ENCODE measurements around the gene AGAP1. TPM values are rescaled to one million over a fixed set of nuclear protein-coding genes. Genes with fewer than 3 reads are reported as not detected.
A peak's percentile ranks its signal among the peaks of the same experiment; 100 is the strongest.

Gene AGAP1
- total RNA-seq, 1 experiment from 2014 or later, result 56.4 TPM

GRCh38 chr2:235739704-235740415 is 246.0 kb downstream of the AGAP1 start:
- no peak overlapping the region for H3K27ac Mint-ChIP-seq (ENCODE audit: unreplicated experiment)
- peaks cover 10% of the 10 kb centered on the region for H3K36me3 Mint-ChIP-seq (ENCODE audit: insufficient read depth, unreplicated experiment)
- H3K27me3 Mint-ChIP-seq (ENCODE audit: unreplicated experiment), result no peaks in the 10 kb centered on the region
- intact Hi-C loops (cut with micrococcal nuclease; ENCODE audit: unreplicated experiment), result no loop called here
- CTCF ChIA-PET, result no interaction called here
- H3K9me3 Mint-ChIP-seq (ENCODE audit: low read depth, unreplicated experiment), result no peaks in the 10 kb centered on the region
- no peak overlapping the region for H3K4me3 Mint-ChIP-seq (ENCODE audit: low read depth, unreplicated experiment)
- DNase-seq, result no peak
- BruUV-seq (replicated peaks), result no TSS peak
- TF ChIP-seq CTCF (IDR thresholded peaks at IDR 0.05; ENCODE audit: unreplicated experiment), result no peak
- peaks cover 13% of the 10 kb centered on the region for H3K4me1 Mint-ChIP-seq (ENCODE audit: low read depth, unreplicated experiment)

DNA sequence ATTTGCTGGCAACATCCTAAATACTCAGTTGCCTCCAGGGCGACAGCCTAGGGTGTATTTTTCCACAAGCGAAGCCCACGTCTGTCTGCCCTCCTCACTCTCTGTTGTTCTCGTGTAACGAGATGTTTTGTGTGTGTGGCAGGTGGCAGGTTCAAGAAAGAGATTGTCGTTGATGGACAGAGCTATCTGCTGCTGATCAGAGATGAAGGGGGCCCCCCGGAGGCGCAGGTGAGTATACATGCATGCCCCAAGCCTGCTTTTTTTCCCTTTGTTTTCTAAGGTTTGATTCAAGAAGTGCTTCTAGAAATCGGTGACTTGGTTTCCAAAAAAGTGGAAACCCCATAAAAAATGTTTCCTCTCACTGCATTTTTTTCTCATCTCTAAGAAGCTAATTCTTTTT is 247.0 kb downstream of the AGAP1 start:
- DNase-seq, result peak; percentile 69
- Mint-ChIP-seq H3K4me3 (ENCODE audit: low read depth, unreplicated experiment) (no peak overlapping the region), H3K36me3 (ENCODE audit: insufficient read depth, unreplicated experiment) (peaks cover 10% of the 10 kb centered on the region), H3K27me3 (ENCODE audit: unreplicated experiment) (no peaks in the 10 kb centered on the region), H3K27ac (ENCODE audit: unreplicated experiment) (no peak overlapping the region), H3K4me1 (ENCODE audit: low read depth, unreplicated experiment) (peaks cover 13% of the 10 kb centered on the region), H3K9me3 (ENCODE audit: low read depth, unreplicated experiment) (no peaks in the 10 kb centered on the region)
- peak; percentile 26 for TF ChIP-seq CTCF (IDR thresholded peaks at IDR 0.05; ENCODE audit: unreplicated experiment)
- CTCF ChIA-PET, result interaction anchor here (0.6 to 1.4 kb wide), 4 partner anchors 32 to 146 kb away, joined by 3 to 8 read pairs (median 6); no protein-coding TSS in a partner anchor
- BruUV-seq (replicated peaks), result no TSS peak
- intact Hi-C loops (cut with micrococcal nuclease; ENCODE audit: unreplicated experiment), result no loop called here

DNA sequence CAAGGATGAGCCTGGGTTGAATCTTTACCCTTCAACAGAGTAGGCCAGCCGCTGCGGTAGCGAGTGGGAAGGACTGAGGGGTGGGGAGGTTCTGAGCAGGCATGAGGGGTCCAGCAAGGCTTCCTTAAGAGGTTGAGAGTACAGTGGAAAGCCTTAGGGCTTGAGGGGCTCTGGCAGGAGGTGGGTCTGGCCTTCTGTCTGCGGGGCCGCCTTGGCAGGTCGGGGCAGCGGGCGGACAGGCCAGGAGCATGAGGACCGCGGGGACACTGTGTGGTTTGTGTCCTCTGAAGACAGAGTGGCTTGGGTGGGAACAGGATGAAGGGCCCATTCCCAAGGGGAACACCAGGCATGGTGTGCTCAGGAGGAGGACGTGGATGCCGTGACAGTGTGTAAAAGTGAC is 250.3 kb downstream of the AGAP1 start:
- no peak overlapping the region for H3K27ac Mint-ChIP-seq (ENCODE audit: unreplicated experiment)

DNA sequence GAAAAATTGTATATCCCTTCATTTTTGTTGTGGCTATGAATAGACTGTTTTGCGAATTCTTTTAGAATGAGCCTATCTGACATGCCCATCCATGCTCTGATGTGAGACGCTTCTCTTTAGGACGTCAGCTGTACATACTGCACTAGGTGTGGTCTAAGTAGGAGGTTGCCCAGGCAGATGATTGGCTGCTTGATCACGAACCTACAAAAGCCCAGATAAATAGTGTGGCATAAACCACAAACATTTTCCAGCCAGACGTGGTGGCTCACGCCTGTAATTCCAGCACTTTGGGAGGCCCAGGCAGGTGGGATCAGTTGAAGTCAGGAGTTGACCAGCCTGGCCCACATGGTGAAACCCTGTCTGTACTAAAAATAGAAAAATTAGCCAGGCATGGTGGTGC is 251.8 kb downstream of the AGAP1 start:
- intact Hi-C loops (cut with micrococcal nuclease; ENCODE audit: unreplicated experiment), result no loop called here
- no peaks in the 10 kb centered on the region for H3K27me3 Mint-ChIP-seq (ENCODE audit: unreplicated experiment)
- BruUV-seq (replicated peaks), result no TSS peak
- H3K4me1 Mint-ChIP-seq (ENCODE audit: low read depth, unreplicated experiment), result peaks cover 16% of the 10 kb centered on the region
- CTCF ChIA-PET, result interaction anchor here (0.6 to 1.7 kb wide), 26 partner anchors 10 to 629 kb away, joined by 3 to 56 read pairs (median 4); no protein-coding TSS in a partner anchor
- H3K27ac Mint-ChIP-seq (ENCODE audit: unreplicated experiment), result no peak overlapping the region
- no peak for TF ChIP-seq CTCF (IDR thresholded peaks at IDR 0.05; ENCODE audit: unreplicated experiment)
- no peak overlapping the region for H3K4me3 Mint-ChIP-seq (ENCODE audit: low read depth, unreplicated experiment)
- no peaks in the 10 kb centered on the region for H3K9me3 Mint-ChIP-seq (ENCODE audit: low read depth, unreplicated experiment)
- DNase-seq, result no peak
- H3K36me3 Mint-ChIP-seq (ENCODE audit: insufficient read depth, unreplicated experiment), result peaks cover 38% of the 10 kb centered on the region

More for the DNA sequence above, 250.3 kb downstream of the AGAP1 start:
- no TSS peak for BruUV-seq (replicated peaks)
- H3K9me3 Mint-ChIP-seq (ENCODE audit: low read depth, unreplicated experiment), result no peaks in the 10 kb centered on the region
- no peak overlapping the region for H3K4me3 Mint-ChIP-seq (ENCODE audit: low read depth, unreplicated experiment)
- DNase-seq, result no peak
- TF ChIP-seq CTCF (IDR thresholded peaks at IDR 0.05; ENCODE audit: unreplicated experiment), result no peak
- H3K36me3 Mint-ChIP-seq (ENCODE audit: insufficient read depth, unreplicated experiment), result peaks cover 25% of the 10 kb centered on the region
- H3K27me3 Mint-ChIP-seq (ENCODE audit: unreplicated experiment), result no peaks in the 10 kb centered on the region
- CTCF ChIA-PET, result no interaction called here
- intact Hi-C loops (cut with micrococcal nuclease; ENCODE audit: unreplicated experiment), result no loop called here
- peaks cover 24% of the 10 kb centered on the region for H3K4me1 Mint-ChIP-seq (ENCODE audit: low read depth, unreplicated experiment)

Measured in Calu3 (cell line).